IPS-NIHi7 (cell line): ENCODE measurements around the gene NPLOC4.

Experiments used
- DNase-seq: peaks from one replicate; pipeline ENCODE4 v3.0.0; 2012; ENCODE audit warnings: mixed read lengths; ENCODE audit errors: extremely low spot score

NPLOC4 gene

DNA sequence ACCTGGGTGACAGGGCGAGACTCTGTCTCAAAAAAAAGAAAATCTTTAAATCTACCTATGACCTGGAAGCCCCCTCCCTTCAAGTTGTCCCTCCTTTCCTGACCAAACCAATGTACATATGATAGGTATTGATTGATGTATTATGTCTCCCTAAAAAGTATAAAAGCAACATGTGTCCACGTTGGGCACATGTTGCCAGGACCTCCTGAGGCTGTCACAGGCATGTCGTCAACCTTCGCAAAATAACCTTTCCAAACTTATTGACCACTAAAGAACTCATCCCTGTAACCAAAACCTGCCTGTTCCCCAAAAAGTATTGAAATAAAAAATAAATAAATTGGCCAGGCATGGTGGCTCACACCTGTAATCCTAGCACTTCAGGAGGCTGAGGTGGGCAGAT is 25.1 kb upstream of the NPLOC4 start:
- DNase-seq = no peak

DNA sequence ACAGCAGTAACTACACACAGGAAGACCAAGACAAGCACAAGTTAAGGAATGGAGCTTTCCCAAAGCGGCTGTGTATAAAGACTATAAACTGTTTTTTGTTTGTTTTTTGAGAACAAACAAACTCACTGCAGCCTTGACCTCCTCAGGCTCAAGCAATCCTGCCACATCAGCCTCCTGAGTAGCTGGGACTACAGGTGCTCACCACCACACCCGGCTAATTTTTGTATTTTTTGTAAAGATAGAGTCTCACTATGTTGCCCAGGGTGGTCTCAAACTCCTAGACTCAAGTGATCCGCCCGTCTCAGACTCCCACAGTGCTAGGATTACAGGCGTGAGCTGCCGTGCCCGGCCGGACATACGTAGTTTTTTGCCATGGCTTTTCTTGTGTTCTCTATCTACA is 23.5 kb upstream of the NPLOC4 start:
- DNase-seq = no peak

DNA sequence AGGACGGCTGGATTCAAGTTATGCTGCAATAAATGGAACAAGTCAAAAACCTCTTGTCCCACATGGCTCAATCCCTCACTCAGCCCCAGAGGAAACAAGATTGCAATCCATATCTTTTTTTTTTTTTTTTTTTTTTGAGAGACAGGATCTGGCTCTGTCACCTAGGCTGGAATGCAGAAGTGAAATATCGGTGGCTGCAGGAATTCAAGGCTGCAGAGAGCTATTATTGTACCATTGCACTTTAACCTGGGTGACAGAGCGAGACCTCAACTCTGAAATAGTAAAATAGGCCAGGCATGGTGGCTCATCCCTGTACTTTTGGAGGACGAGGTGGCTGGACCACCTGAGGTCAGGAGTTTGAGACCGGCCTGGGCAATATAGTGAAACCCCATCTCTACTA is 22.1 kb upstream of the NPLOC4 start:
- no peak for DNase-seq

DNA sequence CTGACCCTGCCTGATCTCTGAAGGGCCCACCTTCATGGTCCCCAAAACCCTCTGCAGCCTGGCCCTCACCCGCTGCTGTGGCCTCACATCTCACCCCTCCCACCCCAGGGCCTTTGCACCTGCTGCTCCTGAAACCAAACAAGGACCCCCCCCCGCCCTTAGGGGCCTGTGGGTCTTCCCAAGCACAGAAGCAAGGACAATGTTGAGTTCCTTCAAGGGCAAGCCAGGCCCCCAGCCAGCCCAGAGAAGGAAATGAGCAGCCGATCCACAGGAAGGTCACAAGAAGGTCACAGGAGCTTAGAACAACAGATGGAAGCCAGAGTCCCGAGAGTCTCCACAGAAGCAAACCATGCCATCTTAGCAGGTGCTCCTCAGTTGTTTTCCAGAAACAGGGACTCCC is 19.9 kb upstream of the NPLOC4 start:
- DNase-seq = peak; percentile 2

DNA sequence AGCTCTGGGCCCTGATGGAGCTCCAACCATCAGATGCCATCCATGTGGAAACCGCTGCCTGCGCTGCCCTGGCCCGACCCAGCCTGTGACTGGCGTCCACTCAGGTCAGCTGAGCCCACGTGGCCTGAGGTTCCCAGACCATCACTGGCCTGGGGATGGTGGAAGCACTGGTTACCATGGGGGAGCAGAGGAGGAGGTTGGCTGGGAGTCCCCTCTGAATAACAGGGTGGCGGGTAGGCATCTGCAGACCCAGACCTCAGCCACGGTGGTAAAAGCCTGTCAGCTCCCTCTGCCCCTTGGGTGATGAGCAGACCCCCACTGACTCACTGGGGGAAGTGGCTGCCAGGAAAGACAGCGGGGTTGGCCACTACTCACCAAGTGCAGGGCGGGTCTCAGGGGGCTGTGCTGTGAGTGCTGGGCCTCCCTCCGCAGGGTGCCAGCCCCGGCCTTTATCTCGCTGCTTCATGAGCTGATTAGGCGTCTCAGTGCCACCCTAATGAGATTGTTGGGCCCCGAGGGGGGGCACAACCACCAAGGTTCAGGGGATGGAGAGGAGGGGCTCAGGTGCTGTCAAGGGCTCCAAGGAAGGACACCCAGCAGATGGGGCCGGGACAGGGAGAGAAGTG is 19.3 kb upstream of the NPLOC4 start, which contains the start of gene PDE6G:
Gene PDE6G (minus strand): TSS at position 425 of the 626 bp plus-strand sequence. CDS start 3,237 bp downstream, outside the sequence.
- peak; percentile 3 for DNase-seq

DNA sequence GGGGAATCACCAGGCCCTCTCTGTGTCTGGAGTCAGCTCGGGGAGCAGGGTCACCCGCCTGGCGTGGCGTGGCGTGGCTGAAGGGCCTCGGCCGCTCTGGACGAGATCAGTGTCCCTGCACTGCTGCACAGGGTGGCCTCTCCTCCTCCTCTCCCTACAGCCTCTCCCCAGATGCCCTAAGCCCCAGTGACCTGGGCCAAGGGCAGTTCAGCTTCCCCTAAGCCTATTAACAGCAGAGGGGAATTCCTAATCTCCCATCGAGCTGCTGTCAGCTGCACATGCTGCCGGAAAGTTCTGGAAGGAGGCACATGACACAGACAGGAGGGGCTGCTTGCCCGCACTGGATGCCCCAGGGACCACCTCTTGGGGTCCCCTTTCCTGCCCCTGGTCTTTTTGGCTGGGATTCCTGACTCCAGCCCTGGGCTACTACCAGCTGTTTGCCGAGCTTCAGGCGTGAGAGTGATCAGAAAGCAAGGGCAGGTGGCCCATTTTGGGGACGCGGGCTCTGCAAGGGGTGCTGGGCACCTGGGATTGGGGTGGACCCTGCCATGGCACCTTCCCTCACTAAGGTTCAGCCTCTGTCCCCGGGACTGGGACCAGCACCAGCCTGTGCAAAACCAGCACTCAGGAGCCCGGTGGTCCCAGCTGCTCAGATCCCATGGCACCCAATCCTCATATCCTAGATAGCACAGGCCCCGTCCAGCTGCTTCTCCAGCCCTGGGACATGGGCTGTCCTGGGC is 18.6 kb upstream of the NPLOC4 start:
- peak; percentile 15 for DNase-seq

DNA sequence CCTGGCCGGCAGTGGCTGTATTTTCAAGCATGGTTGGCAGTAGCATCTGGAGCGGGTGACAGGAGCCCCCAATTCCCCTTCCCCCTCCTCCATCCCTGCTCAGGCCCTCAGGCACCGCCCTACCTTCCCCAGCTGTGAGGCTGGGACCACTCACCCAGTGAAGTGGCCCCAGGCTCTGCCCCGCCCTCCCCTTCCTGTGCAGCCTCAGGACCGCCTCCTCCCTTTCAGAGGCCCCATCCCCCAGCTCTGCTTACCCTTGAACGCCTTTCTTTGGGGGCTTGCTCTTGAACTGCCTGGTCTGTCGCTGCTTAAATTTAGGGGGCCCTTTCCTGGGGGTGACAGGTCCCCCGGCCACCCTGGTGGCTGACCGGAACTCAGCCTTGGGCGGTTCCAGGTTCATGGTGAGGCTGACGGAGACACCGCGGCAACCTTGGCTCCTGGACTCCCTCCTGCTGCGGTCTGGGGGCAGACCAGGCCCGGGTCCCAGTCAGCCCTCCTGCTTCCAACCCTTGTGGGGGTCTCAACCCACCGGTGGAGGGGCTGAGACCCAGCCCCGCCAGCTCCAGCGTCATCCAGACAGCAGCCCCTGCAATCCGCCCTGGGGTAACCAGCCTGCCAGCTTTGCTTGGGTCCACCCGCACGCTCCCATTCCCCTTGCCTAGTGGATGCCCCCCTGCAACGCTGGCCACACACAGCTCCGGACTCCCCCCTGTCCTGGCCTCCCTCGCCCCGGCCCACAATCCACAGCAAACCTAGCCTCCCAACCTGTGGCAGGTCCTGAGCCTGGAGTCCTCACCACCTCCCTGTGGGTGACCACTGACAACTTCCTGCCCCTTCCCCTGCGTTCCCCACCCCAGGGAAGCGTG is 16.2 kb upstream of the NPLOC4 start:
- peak; percentile 83 for DNase-seq

DNA sequence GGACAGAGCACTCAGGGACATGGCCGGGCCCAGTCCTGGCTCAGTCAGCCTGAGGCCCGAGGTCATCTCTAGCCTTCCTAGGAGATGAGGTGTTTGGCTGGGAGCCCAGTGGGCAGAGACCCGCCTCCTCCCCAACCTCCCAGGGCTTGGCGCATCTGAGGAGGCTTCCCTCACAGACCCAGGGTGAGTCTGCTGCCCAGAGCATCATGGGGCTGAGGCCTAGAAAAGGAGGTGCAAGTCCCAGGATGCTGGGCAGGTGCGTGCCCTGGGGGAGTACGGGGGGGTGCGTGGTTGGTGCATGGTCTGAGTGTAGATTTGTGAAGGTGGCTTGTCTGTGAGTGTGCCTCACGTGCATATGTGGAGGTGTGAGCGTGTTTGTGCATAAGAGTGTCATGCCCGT is 14.8 kb upstream of the NPLOC4 start:
- no peak for DNase-seq

DNA sequence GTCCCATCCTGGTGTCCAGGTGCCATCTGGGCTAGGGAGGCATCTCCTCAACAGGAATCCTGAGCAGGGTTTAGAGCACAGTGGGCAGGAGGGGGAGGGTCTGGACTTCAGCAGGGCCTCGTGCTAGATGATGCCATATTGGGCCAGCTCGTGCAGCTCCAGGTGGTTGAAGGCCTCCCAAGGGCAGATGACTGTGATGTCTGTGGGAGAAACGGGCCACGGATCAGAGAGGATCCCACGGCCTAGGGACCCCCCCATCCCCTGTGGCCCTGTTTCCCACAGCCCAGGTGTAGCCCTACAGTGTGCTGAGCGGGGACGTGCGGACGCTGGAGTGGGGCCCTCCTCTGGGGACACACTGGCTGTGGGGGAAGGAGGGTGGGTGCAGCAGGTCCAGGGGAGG is 14.0 kb upstream of the NPLOC4 start:
- DNase-seq = no peak

DNA sequence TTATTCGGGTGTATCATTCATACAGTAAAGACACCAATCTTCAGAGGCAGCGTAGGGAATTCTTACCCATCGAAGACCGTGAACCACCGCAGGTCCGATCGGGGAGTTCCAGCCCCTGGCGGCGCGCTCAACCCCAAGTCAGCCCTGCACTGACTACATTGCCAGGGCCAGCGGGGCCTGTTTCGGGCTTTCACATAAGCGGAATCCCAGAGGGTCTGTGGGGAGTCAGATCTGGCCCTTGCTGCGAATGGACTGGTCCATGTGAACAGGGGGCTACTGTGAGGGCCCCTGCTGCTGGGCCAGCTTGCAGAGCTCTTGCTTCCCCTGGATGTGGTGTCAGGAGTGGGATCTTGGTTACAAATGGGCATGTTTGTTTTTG is 11.8 kb upstream of the NPLOC4 start:
- no peak for DNase-seq

DNA sequence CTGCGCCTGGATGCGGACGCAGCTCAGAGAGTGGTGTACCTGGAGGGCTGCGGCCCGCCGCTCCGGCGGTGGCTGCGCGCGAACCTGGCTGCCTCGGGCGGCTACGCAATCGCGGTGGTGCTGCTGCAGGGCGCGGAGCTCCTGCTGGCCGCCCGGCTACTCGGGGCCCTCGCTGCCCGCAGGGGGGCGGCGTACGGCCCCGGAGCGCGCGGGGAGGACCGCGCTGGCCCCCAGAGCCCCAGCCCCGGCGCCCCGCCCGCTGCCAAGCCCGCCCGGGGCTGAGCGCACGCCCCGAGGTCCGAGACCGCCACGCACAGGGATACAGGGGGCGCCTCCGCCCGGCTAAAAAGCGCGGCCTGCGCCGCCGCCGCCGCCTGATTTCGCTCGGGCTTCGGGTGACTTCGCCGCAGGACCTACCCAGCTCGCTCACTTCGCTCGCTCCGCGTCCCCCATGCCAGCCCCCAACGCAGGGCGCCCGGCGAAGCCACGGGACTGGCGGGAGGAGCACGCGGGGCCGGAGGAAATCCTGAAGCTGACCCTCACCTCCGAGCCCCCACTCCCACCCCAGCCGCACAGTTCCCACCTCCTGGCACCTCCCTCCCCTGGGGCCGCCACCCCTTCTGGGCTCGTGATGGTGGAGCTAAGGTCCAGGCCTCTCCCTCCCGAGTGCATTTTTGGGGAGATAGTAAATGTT is 11.2 kb upstream of the NPLOC4 start:
- peak; percentile 65 for DNase-seq

DNA sequence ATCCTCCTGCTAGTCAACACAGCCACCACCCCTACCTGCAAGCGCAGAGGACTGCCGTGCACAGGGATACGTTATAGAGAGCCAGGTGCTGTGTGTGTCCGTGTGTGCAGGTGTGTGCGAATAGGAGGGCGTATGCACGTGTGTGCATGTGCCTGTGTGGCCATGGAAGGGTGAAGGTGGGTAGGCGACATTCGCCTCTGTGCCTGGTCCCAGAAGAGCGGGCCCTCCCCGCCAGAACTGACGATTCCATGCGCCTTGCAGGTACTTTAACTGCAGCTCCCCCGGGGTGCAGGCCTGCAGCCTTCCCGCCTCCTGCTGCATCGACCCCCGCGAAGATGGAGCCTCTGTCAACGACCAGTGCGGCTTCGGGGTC is 10.7 kb upstream of the NPLOC4 start:
- DNase-seq = no peak

DNA sequence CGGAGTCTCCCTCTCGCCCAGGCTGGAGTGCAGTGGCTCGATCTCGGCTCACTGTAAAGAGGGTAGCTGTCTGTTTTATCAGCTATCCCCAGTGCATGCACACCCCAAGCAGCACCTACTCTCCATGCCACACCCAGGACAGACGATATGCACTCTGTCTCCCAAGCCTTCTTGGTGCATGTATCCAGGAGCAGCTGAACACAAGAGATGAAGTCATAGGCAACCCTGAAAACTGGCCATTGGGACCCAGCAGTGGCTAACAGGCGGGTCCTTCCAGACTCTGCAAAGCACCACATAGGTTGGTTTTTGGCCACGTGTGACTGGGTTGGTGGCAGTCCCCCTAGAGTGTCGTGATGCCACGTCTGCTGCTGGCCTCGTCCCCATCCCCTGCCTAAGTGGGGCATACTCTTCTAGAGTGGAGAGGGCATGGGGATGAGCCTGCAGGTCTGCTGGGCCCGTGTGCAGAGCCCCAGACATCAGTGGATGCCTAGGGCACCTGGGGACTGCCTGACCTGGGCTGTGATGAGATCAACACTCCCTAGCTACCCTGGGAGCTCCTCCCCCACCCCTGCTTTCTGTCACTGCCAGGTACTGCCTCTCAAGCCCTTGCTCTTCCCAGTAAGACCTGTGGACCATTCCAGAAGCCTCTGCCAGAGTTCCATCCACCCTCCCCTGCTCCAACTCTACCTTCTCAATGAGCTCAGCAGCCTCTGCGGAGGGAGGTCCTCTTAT is 10.1 kb upstream of the NPLOC4 start:
- DNase-seq = no peak

DNA sequence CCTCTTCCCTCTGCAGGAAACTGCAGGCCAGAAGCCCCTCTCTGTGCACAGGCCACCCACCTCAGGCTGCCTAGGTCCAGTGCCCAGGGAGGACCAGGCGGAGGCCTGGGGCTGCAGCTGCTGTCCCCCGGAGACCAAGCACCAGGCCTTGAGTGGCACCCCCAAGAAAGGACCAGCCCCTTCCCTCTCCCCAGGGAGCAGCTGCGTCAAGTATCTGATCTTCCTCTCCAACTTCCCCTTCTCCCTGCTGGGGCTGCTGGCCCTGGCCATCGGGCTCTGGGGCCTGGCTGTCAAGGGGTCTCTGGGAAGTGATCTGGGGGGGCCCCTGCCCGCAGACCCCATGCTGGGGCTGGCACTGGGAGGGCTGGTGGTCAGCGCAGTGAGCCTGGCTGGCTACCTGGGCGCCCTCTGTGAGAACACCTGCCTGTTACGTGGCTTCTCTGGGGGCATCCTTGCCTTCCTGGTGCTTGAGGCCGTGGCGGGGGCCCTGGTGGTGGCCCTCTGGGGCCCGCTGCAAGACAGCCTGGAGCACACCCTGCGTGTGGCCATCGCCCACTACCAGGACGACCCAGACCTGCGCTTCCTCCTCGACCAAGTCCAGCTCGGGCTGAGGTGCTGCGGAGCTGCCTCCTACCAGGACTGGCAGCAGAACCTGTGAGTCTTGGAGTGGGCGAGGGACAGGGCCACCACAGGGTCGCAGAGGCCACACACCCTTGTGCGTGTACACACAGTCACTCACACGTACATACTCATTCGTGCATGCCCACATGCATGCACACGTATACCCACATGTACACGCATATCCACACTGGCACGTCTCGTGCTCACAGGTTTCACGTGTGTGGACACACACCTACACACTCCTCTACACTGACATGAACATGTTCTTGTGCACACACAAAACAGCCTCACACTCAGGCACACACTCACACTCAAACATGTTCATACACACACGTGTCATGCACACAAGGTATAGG is 8.4 kb upstream of the NPLOC4 start:
- DNase-seq = no peak

DNA sequence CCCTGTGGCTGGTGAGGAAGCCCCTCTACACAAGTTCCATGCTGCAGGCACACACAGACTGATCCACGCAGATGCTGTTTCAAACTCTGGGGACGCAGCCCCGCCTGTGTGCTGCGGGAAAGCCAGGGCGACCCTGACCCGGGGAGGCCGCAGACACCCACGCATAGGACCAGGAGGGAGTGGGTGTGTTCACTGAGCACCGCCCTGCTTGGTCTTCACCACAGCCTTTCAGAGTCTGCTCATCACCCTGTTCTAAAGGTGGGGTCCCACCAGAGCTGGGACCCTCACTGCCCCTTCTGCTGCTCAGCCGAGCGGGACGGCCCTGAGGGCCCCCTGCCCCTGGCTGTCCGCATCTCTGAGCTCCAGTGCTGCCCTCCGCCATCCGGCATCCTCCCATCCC is 7.6 kb upstream of the NPLOC4 start:
- no peak for DNase-seq

DNA sequence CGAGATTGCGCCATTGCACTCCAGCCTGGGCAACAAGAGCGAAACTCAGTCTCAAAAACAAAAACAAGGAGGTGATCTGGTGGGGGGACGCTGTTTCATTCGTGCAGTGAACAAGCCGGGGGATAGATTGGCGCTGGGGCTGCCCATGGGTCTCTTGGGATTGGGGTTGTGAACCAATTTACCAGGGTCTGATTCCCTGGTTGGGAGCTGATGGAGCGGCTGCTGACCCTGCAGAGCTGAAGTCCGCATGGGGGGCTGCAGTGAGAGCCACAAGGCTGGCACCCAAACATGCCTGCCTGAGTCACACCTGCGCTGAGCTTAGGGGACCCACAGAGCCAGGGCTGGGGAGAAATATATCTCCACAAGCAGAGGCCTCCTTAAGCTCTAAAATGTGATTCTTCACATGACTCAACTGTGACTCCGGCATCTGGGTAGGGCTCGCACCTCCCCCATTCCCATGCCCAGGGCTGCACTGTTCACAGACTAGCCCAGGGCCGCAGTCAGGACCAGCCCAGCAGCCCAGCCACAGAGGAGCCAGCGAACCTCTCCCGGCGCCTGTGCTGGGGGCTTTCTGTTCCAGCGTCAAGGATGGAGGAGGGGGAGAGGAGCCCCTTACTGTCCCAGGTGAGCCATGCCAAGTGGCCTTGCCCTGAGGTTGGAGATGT is 5.0 kb upstream of the NPLOC4 start:
- no peak for DNase-seq

DNA sequence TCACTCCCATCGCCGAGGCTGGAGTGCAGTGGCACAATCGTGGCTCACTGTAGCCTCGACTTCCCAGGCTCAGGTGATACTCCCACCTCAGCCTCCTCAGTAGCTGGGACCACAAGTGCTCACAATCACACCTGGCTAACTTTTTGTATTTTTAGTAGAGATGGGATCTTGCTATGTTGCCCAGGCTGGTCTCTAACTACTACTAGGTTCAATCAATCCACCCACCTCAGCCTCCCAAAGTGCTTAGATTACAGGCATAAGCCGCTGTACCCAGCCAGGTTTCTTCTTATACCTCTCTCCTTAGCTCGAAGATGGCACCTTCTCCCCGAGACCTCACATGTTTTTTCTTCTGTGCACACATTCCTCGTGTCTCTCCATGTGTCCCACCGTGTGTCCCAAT is 3.1 kb upstream of the NPLOC4 start:
- DNase-seq = no peak

DNA sequence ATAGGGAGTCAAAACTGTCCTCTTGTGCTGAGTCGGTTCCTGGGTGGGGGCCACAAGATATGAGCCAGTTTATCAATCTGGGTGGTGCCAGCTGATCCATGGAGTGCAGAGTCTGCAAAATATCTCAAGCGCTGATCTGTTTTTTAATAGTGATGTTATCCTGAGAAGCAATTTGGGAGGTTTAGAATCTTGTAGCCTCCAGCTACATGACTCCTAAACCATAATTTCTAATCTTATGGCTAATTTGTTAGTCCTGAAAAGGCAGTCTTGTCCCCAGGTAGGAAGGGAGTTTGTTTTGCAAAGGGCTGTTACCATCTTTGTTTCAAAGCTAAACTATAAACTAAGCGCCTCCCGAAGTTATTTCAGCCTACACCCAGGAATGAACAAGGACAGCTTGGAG is 1.8 kb upstream of the NPLOC4 start:
- no peak for DNase-seq

DNA sequence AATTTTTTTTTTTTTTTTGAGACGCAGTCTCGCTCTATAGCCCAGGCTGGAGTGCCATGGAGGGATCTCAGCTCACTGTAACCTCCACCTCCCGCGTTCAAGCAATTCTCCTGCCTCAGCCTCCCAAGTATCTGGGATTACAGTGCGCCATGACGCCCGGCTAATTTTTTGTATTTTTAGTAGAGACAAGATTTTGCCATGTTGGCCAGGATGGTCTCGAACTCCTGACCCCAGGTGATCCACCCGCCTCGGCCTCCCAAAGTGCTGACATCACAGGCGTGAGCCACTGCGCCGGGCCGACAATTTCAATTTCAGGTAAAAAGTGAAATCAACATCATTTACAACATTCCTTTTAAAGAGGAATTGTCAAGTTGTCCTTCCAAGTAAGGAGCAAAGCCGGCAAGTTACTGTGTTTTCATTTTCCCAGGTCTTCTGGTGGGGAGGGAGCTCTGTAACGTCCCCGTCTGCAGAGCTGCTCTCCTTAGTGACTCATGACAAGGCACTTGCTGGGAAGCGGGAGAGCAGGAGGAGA is 873 bp downstream of the NPLOC4 start:
- no peak for DNase-seq
